IMR-90 (cell line): Measurements from ENCODE around the gene BCAR1.
A peak's percentile ranks its signal among the peaks of the same experiment; 100 is the strongest.

Experiments
- MXI1 ChIP-seq: IDR thresholded peaks from 2 replicates; pipeline ENCODE4 v1.6.1; 2012; ENCODE audit warnings: low read depth, mild to moderate bottlenecking, low read length, moderate library complexity, borderline replicate concordance
- POLR2A ChIP-seq: IDR thresholded peaks from 2 replicates; pipeline ENCODE4 v1.6.1; 2012; ENCODE audit warnings: mild to moderate bottlenecking, low read depth, low read length
- RAD21 ChIP-seq: IDR thresholded peaks from 2 replicates; pipeline ENCODE4 v1.6.1; 2012; ENCODE audit warnings: low read length, improper control_type of control experiment
- RCOR1 ChIP-seq: IDR thresholded peaks from 2 replicates; pipeline ENCODE4 v1.6.1; 2012; ENCODE audit warnings: mild to moderate bottlenecking, low read length, improper control_type of control experiment; ENCODE audit not compliant: insufficient replicate concordance
- RFX5 ChIP-seq: IDR thresholded peaks from 2 replicates; pipeline ENCODE4 v1.8.0; 2012; ENCODE audit warnings: low read depth, mild to moderate bottlenecking, low read length, moderate library complexity
- TF ChIP-seq, protein P1 (sequence below): conservative IDR thresholded peaks from 2 replicates; pipeline ENCODE4 v1.5.1; 2012; ENCODE audit warnings: mild to moderate bottlenecking, low read depth, low read length, improper control_type of control experiment

DNA sequence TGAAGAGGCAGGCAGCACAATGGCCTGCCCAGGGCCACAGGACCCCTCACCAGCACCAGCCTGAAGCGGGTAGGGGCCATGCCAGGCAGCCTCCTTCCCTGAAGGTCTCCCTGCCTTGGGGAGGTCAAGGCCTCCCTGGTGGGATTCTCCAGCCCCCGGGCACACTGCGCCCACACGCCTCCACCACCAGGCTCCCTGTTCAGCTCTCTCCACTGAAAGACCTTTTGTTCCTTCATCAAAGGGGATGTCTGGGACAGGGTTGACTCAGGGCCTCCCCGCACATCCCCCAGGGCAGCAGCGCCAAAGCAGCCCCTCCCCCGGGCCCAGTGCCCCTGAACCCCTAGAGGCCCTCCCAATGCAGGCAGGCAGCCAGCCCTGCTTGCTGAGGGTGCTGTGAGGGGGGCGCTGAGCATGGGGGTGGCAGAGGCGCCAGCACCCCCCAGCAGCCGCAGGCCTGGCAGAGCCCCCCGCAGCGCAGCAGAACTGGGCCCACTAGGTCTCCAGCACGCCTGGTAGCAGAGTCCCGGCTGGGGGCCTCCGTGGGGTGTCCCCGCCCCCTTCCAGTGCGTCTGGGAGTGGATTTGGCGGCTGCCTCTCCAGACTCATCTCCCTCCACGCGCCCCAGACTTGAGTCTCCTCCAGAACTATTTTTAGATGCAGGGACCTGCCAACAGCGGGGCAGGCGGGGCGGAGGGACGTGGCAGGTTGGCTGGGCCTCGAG is 13.1 kb downstream of the BCAR1 start:
- TF ChIP-seq RAD21 (peak; percentile 10; the same call in 1 of the 2 replicates), POLR2A (no peak), RFX5 (no peak), MXI1 (peak; percentile 84), RCOR1 (no peak)
- TF ChIP-seq, protein P1, sequence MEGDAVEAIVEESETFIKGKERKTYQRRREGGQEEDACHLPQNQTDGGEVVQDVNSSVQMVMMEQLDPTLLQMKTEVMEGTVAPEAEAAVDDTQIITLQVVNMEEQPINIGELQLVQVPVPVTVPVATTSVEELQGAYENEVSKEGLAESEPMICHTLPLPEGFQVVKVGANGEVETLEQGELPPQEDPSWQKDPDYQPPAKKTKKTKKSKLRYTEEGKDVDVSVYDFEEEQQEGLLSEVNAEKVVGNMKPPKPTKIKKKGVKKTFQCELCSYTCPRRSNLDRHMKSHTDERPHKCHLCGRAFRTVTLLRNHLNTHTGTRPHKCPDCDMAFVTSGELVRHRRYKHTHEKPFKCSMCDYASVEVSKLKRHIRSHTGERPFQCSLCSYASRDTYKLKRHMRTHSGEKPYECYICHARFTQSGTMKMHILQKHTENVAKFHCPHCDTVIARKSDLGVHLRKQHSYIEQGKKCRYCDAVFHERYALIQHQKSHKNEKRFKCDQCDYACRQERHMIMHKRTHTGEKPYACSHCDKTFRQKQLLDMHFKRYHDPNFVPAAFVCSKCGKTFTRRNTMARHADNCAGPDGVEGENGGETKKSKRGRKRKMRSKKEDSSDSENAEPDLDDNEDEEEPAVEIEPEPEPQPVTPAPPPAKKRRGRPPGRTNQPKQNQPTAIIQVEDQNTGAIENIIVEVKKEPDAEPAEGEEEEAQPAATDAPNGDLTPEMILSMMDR = no peak
